NK-92 treated with Interleukin-12 subunit alpha and Interleukin-12 subunit beta, amount 100 ng/mL, for 24 hours (cell line): Measurements from ENCODE around the gene ZNF318.
"Not testable (repeated sequence)": the region's sequence is repeated elsewhere in the genome, so short reads cannot be mapped to it uniquely, and the experiment has no call there.

Source experiments
- DNase-seq: peaks from one replicate; lab custom pipeline; 2025; lab: John Stamatoyannopoulos, UW

Gene ZNF318

GRCh38 chr6:43369174-43370002, at the start of gene ZNF318:
TSS of gene ZNF318 (minus strand) at chr6:43369647. CDS start at chr6:43369365, 282 bp downstream.
- DNase-seq = peak; percentile 93

- DNase-seq = no peak
These were observed 47.5 kb upstream of the ZNF318 start for GRCh38 chr6:43416935-43417334.

DNA sequence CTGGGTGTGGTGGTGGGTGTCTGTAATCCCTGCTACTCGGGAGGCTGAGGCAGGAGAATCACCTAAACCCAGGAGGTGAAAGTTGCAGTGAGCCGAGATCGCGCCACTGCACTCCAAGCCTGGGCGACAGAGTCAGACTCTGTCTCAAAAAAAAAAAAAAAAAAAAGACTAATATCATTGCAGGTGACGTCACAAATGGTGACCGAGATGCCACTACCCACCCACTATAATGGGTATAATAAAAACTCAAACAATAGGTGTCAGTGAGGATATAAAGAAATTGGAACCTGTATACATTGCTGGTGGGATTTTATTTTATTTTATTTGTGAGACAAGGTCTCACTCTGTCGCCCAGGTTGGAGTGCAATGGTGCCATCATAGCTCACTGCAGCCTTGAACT, 45.8 kb upstream of the ZNF318 start:
- DNase-seq = not testable (repeated sequence)

GRCh38 chr6:43413002-43413401, 43.6 kb upstream of the ZNF318 start:
- no peak for DNase-seq

DNA sequence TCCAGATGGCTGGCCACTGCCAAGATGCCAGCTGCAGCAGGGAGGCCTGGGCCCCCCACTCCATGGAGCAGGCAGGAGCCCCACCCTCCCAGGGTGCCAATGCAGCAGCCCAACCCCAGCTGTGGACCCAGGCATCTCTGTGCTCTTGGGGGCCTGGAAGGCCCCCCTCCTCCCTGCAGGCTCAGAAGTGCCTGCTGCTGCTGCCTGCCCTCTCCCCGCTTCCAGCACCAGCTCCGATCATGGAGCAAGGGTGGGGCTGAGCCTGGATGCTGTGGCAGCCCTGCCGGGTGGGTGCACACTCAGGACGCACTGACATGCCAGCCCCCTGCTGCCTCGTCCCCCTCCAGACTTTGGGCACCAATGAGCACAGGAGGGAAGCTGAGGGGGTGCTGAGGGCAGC, 43.1 kb upstream of the ZNF318 start:
- no peak for DNase-seq

DNA sequence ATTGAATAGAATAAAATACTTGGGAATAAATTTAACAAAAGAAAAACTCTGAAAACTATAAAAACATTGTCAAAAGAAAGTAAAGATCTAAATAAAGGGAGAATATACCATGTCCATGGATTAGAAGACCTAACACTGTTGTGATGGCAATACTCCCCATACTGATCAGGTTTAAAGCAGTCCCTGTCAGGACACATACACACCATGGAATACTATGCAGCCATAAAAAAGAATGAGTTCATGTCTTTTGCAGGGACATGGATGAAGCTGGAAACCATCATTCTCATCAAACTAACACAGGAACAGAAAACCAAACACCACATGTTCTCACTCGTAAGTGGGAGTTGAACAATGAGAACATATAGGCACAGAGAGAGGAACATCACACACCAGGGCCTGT, 41.3 kb upstream of the ZNF318 start:
- DNase-seq = not testable (repeated sequence)

GRCh38 chr6:43408259-43408658, 38.8 kb upstream of the ZNF318 start:
- no peak for DNase-seq

DNA sequence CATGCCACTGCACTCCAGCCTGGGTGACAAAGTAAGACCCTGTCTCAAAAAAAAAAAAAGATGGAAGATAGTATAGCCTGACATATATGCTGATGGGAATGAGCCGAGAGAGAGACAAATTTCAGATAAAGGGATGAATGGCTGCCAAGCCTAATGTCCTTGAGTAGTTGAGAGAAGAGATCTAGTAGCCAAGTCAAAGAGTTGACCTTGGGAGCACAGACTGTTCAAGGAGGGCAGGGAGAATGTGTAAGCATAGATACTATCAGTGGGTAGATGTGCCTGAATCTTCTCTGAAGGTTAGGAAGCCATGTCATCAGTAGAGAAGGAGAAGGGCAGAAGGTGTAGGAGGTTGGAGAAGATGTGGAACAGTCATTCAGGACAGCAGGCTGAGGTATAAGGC, 37.8 kb upstream of the ZNF318 start:
- no peak for DNase-seq

- DNase-seq = no peak
These were observed 35.9 kb upstream of the ZNF318 start for GRCh38 chr6:43405354-43405753.

GRCh38 chr6:43402820-43403219, 33.4 kb upstream of the ZNF318 start:
- DNase-seq = no peak

- no peak for DNase-seq
These were observed 32.3 kb upstream of the ZNF318 start for GRCh38 chr6:43401730-43402129.

DNA sequence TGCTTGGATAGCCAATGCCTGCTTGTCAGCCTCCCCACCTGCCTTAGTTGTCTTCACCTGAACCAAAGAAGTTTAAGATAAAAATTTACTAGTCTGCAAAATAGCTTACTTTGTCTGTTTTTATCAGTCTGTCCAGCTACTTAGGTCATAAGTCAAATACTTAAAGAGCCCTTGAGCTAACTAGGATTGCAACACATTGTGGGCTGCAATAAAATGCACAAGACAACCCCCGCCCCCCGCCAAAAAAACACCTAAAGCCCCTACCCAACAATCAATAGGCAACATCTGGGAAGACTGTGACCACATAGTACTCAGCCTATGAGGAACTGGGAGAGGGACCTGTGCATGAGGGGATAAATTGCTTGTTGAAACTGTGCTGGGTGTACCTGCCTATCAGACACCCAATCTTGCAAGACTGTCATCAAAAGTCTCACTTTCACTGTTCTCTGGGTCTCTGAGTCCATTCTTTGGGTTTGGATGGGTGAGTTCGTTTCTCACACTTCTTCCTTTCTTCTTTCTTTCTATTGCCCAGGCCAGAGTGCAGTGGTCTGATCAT, 30.6 kb upstream of the ZNF318 start:
- no peak for DNase-seq

DNA sequence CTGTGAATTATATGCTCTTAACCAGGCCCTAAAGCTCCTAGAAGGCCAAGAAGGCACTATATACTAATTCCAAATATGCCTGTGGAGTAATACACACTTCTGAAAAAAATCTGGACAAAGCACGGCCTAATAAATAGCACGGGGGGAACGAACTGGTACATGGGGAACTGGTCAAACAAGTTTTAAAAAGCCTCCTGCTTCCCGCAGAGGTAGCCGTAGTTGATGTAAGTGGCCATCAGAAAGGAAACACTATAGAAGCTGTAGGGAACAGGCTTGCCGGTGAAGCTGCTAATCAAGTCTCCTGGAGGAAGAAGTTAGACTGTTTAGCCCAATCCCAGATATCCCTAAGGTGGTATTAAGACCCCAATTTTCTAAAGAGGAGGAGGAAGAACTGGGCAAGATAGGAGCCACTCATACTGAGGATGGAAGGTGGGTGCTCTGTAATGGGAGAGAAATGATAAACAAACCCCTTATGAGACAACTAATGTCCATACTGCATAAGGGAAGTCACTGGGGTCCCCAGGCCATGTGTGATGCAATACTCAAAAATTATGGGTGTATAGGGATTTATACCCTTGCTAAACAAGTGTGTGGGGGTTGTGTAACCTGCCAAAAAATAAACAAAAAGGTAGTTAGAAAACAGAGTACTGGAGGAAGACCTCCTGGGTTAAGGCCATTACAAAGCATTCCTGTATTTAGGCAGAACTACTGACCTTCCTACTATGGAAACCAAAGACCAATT, 27.1 kb upstream of the ZNF318 start:
- DNase-seq = no peak

- DNase-seq = no peak
These were observed 26.3 kb upstream of the ZNF318 start for GRCh38 chr6:43395776-43396175.

DNA sequence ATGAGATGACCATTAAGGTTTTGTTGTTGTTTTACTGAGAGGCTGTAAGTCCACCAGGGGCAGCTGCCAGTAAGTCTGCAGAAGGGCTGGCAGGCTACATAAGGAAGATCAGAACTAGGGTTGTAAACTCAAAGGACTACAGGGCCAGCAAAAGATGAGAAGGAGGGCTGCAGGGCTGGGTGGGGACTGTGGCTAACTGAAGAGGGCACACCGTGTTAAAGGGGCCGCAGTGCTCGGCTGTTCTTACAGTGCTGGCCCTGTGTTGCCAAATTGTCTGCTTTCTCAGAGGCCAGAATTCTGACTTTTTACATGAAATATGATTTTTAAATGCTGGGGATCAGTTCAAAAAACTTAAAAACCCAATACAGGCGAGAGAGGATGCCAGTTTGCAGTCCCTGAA, 25.5 kb upstream of the ZNF318 start:
- DNase-seq = no peak

- DNase-seq = no peak
These were observed 24.2 kb upstream of the ZNF318 start for GRCh38 chr6:43393602-43394001.

GRCh38 chr6:43393133-43393532, 23.7 kb upstream of the ZNF318 start:
- DNase-seq = not testable (repeated sequence)

- no peak for DNase-seq
These were observed 22.1 kb upstream of the ZNF318 start for GRCh38 chr6:43391440-43392031.

- not testable (repeated sequence) for DNase-seq
These were observed 21.4 kb upstream of the ZNF318 start for GRCh38 chr6:43390753-43391439.

GRCh38 chr6:43389730-43390295, 20.4 kb upstream of the ZNF318 start:
- no peak for DNase-seq

DNA sequence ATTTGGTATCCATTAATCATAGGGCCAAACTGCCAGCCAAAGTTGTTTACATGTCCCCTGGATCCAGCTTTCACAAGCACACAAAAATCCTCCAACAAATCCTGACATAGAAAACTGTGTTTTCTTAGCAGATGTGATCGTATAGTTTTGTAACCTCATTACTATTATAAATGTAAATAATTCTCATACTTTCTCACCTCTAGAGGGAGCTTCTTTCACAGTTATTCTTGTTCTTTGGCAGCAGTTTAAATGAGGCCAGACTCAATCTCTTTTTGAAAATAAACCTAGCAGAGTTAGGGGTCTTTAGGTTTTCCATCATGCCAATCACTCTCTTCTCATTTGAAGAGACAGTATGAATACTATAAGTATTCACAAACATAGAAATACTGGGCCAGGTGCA, 17.0 kb upstream of the ZNF318 start:
- DNase-seq = no peak
